HEK293 (cell line): ENCODE data around the gene ATP8B1.

Experiments used
- CTCF ChIA-PET: fragments of 350-600 bp; formaldehyde crosslinking; extraction: SDS; loops from one replicate; lab custom pipeline; 2021; ENCODE audit warnings: antibody characterized with exemption; lab: Yijun Ruan, JAX
- POLR2A ChIA-PET: fragments of 300-600 bp; formaldehyde crosslinking; extraction: SDS; loops from one replicate; lab custom pipeline; 2020; ENCODE audit warnings: antibody characterized with exemption, inconsistent platforms; lab: Yijun Ruan, JAX
- H3K27ac ChIP-seq: fragments of 200-500 bp; sonication (Bioruptor generic); 2 replicates; pipeline ENCODE4 v1.5.1; 2014; ENCODE audit warnings: low read depth, low read length, control low read depth, inconsistent platforms; ENCODE audit errors: extremely low read depth
- H3K36me3 ChIP-seq, 2 experiments: fragments of 200-500 bp in 1 of 2; sonication (Bioruptor generic) in 1 of 2; 1 replicate in 1 of 2; 2 replicates in 1 of 2; pipeline ENCODE4 v1.5.1; 2014 to 2017; ENCODE audit warnings: inconsistent platforms in 2 of 2, low read length in 2 of 2; ENCODE audit not compliant: control insufficient read depth in 2 of 2, insufficient read depth in 1 of 2
- H3K4me1 ChIP-seq: fragments of 200-500 bp; sonication (Bioruptor generic); 2 replicates; pipeline ENCODE4 v1.5.1; 2014; ENCODE audit warnings: mild to moderate bottlenecking, low read length, inconsistent platforms; ENCODE audit not compliant: control insufficient read depth, insufficient read depth
- H3K4me3 ChIP-seq: 2 replicates; pipeline ENCODE4 v1.5.1; 2011; ENCODE audit warnings: low read depth, mild to moderate bottlenecking, control low read depth, low read length, moderate library complexity
- H3K9me3 ChIP-seq: fragments of 200-500 bp; sonication (Bioruptor generic); 2 replicates; pipeline ENCODE4 v1.5.1; 2014; ENCODE audit warnings: low read depth, low read length, inconsistent platforms; ENCODE audit not compliant: control insufficient read depth, insufficient read depth
- BCL11A ChIP-seq: fragments of 450-650 bp; formaldehyde crosslinking; IDR thresholded peaks from 2 replicates; pipeline ENCODE4 v1.5.1; 2016; ENCODE audit warnings: low read depth, missing biosample characterization, missing genetic modification characterization
- BCL11B ChIP-seq: fragments of 450-650 bp; formaldehyde crosslinking; IDR thresholded peaks from 2 replicates; pipeline ENCODE4 v1.5.1; 2016; ENCODE audit warnings: low read depth, missing biosample characterization, missing genetic modification characterization
- FEZF1 ChIP-seq: fragments of 450-650 bp; formaldehyde crosslinking; IDR thresholded peaks from 2 replicates; pipeline ENCODE4 v1.5.1; 2016; ENCODE audit warnings: missing biosample characterization, missing genetic modification characterization
- GFI1B ChIP-seq: fragments of 450-650 bp; formaldehyde crosslinking; IDR thresholded peaks from 2 replicates; pipeline ENCODE4 v1.5.1; 2016; ENCODE audit warnings: missing biosample characterization, missing genetic modification characterization
- KLF10 ChIP-seq: fragments of 450-650 bp; IDR thresholded peaks from 2 replicates; pipeline ENCODE4 v1.5.1; 2018; ENCODE audit warnings: missing biosample characterization, mild to moderate bottlenecking, missing genetic modification characterization
- KLF16 ChIP-seq: fragments of 450-650 bp; formaldehyde crosslinking; IDR thresholded peaks from 2 replicates; pipeline ENCODE4 v1.5.1; 2017; ENCODE audit warnings: missing biosample characterization, missing genetic modification characterization
- KLF8 ChIP-seq: fragments of 450-650 bp; formaldehyde crosslinking; IDR thresholded peaks from 2 replicates; pipeline ENCODE4 v1.5.1; 2016; ENCODE audit warnings: missing biosample characterization, missing genetic modification characterization
- OSR2 ChIP-seq: fragments of 450-650 bp; formaldehyde crosslinking; IDR thresholded peaks from 2 replicates; pipeline ENCODE4 v1.5.1; 2016; ENCODE audit warnings: missing biosample characterization, missing genetic modification characterization
- PBX3 ChIP-seq: sonication (generic); formaldehyde crosslinking; IDR thresholded peaks from 2 replicates; pipeline ENCODE4 v1.8.1; 2022; ENCODE audit warnings: mild to moderate bottlenecking, moderate library complexity, missing genetic modification reagents
- YY1 ChIP-seq: fragments of 450-650 bp; formaldehyde crosslinking; IDR thresholded peaks from 2 replicates; pipeline ENCODE4 v1.5.1; 2018; ENCODE audit warnings: missing biosample characterization, missing genetic modification characterization
- ZBTB11 ChIP-seq: fragments of 450-650 bp; formaldehyde crosslinking; conservative IDR thresholded peaks from 2 replicates; pipeline ENCODE4 v1.5.1; 2016; ENCODE audit warnings: low read depth, missing biosample characterization, missing genetic modification characterization
- ZBTB17 ChIP-seq: fragments of 450-650 bp; formaldehyde crosslinking; IDR thresholded peaks from 2 replicates; pipeline ENCODE4 v1.5.1; 2016; ENCODE audit warnings: missing biosample characterization, missing genetic modification characterization
- ZBTB21 ChIP-seq: fragments of 450-650 bp; formaldehyde crosslinking; IDR thresholded peaks from 2 replicates; pipeline ENCODE4 v1.5.1; 2017; ENCODE audit warnings: missing biosample characterization, missing genetic modification characterization
- ZBTB44 ChIP-seq: fragments of 450-650 bp; IDR thresholded peaks from 2 replicates; pipeline ENCODE4 v1.5.1; 2018; ENCODE audit warnings: missing biosample characterization, mild to moderate bottlenecking, missing genetic modification characterization
- ZNF10 ChIP-seq: fragments of 450-650 bp; formaldehyde crosslinking; IDR thresholded peaks from 2 replicates; pipeline ENCODE4 v1.5.1; 2017; ENCODE audit warnings: missing biosample characterization, missing genetic modification characterization
- ZNF169 ChIP-seq: fragments of 450-650 bp; formaldehyde crosslinking; IDR thresholded peaks from 2 replicates; pipeline ENCODE4 v1.5.1; 2016; ENCODE audit warnings: missing biosample characterization, missing genetic modification characterization
- ZNF202 ChIP-seq: fragments of 450-650 bp; formaldehyde crosslinking; IDR thresholded peaks from 2 replicates; pipeline ENCODE4 v1.5.1; 2016; ENCODE audit warnings: missing biosample characterization, missing genetic modification characterization, borderline replicate concordance
- ZNF211 ChIP-seq: fragments of 450-650 bp; formaldehyde crosslinking; IDR thresholded peaks from 2 replicates; pipeline ENCODE4 v1.5.1; 2016; ENCODE audit warnings: low read depth, missing biosample characterization, missing genetic modification characterization
- ZNF221 ChIP-seq: fragments of 450-650 bp; formaldehyde crosslinking; IDR thresholded peaks from 2 replicates; pipeline ENCODE4 v1.5.1; 2017; ENCODE audit warnings: missing biosample characterization, missing genetic modification characterization, borderline replicate concordance
- ZNF266 ChIP-seq: fragments of 450-650 bp; formaldehyde crosslinking; IDR thresholded peaks from 2 replicates; pipeline ENCODE4 v1.5.1; 2016; ENCODE audit warnings: missing biosample characterization, missing genetic modification characterization, low read depth
- ZNF335 ChIP-seq: fragments of 450-650 bp; formaldehyde crosslinking; conservative IDR thresholded peaks from 2 replicates; pipeline ENCODE4 v1.5.1; 2016; ENCODE audit warnings: missing biosample characterization, missing genetic modification characterization
- ZNF37A ChIP-seq: fragments of 450-650 bp; IDR thresholded peaks from 2 replicates; pipeline ENCODE4 v1.5.1; 2018; ENCODE audit warnings: missing biosample characterization, missing genetic modification characterization
- ZNF423 ChIP-seq: fragments of 450-650 bp; formaldehyde crosslinking; IDR thresholded peaks from 2 replicates; pipeline ENCODE4 v1.5.1; 2016; ENCODE audit warnings: missing biosample characterization, missing genetic modification characterization
- ZNF558 ChIP-seq: fragments of 450-650 bp; formaldehyde crosslinking; IDR thresholded peaks from 2 replicates; pipeline ENCODE4 v1.5.1; 2016; ENCODE audit warnings: missing biosample characterization, missing genetic modification characterization
- ZNF654 ChIP-seq: fragments of 450-650 bp; formaldehyde crosslinking; IDR thresholded peaks from 2 replicates; pipeline ENCODE4 v1.5.1; 2016; ENCODE audit warnings: low read depth, missing biosample characterization, missing genetic modification characterization

ATP8B1 gene

GRCh38 chr18:57767259-57768050 lies 35.7 kb downstream of the ATP8B1 start (continued):
- TF ChIP-seq PBX3 (CRISPR knock-in tag) (no peak), ZNF169 (tag by site-specific recombination) (no peak), BCL11B (tag by site-specific recombination) (no peak), GFI1B (tag by site-specific recombination) (no peak), ZNF10 (tag by site-specific recombination) (no peak)
- TF ChIP-seq, all 188 proteins: peak for 0

- Histone ChIP-seq H3K9me3 (no peaks in the 10 kb centered on the region), H3K4me1 (no peaks in the 10 kb centered on the region; the same call in 1 of the 2 replicates), H3K27ac (no peak overlapping the region), H3K36me3 (no peaks in the 10 kb centered on the region), H3K4me3 (no peak overlapping the region)
- POLR2A ChIA-PET, result no interaction called here
- TF ChIP-seq OSR2 (tag by site-specific recombination) (no peak), ZNF202 (tag by site-specific recombination) (no peak), ZNF558 (no peak), ZNF335 (no peak), KLF8 (tag by site-specific recombination) (no peak), ZNF423 (no peak), ZNF211 (tag by site-specific recombination) (no peak), ZBTB17 (tag by site-specific recombination) (no peak), ZNF37A (no peak), ZBTB11 (no peak), KLF10 (tag by site-specific recombination) (no peak), ZNF221 (no peak), ZNF266 (tag by site-specific recombination) (no peak), YY1 (tag by site-specific recombination) (no peak), ZNF654 (tag by site-specific recombination) (no peak), KLF16 (no peak), FEZF1 (tag by site-specific recombination) (no peak), ZBTB44 (tag by site-specific recombination) (no peak), BCL11A (no peak), ZBTB21 (no peak)
- CTCF ChIA-PET, result interaction anchor here (0.7 kb wide), 1 partner anchor 99 kb away, joined by 3 read pairs; no protein-coding TSS in a partner anchor
These were observed 38.1 kb downstream of the ATP8B1 start for GRCh38 chr18:57764995-57765394.
